ENCODE data around the gene PEAK1. TPM values are rescaled to one million over a fixed set of nuclear protein-coding genes. Genes with fewer than 3 reads are reported as not detected.
"Not testable (repeated sequence)": the region's sequence is repeated elsewhere in the genome, so short reads cannot be mapped to it uniquely, and the experiment has no call there.

Gene PEAK1
- total RNA-seq, 1 donor from 2014 or later: 27.7 TPM

GRCh38 chr15:77180270-77180669 is 239.6 kb downstream of the PEAK1 start:
- no peak for DNase-seq (ENCODE audit: extremely low spot score in 2 of 2)
- peaks cover 9% of the 10 kb centered on the region for H3K4me1 ChIP-seq
- TF ChIP-seq POLR2A (IDR thresholded peaks at IDR 0.05): no peak
- no peak for TF ChIP-seq POLR2AphosphoS5 (IDR thresholded peaks at IDR 0.05; ENCODE audit: insufficient read depth in 1 of 2, low read depth in 1 of 2)
- TF ChIP-seq, protein P1, sequence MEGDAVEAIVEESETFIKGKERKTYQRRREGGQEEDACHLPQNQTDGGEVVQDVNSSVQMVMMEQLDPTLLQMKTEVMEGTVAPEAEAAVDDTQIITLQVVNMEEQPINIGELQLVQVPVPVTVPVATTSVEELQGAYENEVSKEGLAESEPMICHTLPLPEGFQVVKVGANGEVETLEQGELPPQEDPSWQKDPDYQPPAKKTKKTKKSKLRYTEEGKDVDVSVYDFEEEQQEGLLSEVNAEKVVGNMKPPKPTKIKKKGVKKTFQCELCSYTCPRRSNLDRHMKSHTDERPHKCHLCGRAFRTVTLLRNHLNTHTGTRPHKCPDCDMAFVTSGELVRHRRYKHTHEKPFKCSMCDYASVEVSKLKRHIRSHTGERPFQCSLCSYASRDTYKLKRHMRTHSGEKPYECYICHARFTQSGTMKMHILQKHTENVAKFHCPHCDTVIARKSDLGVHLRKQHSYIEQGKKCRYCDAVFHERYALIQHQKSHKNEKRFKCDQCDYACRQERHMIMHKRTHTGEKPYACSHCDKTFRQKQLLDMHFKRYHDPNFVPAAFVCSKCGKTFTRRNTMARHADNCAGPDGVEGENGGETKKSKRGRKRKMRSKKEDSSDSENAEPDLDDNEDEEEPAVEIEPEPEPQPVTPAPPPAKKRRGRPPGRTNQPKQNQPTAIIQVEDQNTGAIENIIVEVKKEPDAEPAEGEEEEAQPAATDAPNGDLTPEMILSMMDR (IDR thresholded peaks at IDR 0.05): no peak
- H3K27ac ChIP-seq: no peak overlapping the region
- intact Hi-C loops (cut with DNase I): no loop called here
- H3K36me3 ChIP-seq: peaks cover 0 to 10% of the 10 kb centered on the region in 2 donors
- H3K4me3 ChIP-seq: no peak overlapping the region
- H3K9me3 ChIP-seq: no peaks in the 10 kb centered on the region
- H3K27me3 ChIP-seq: no peaks in the 10 kb centered on the region

GRCh38 chr15:77179541-77179998 is 240.3 kb downstream of the PEAK1 start:
- DNase-seq (ENCODE audit: extremely low spot score in 2 of 2): no peak
- intact Hi-C loops (cut with DNase I): no loop called here
- peaks cover 9% of the 10 kb centered on the region for H3K4me1 ChIP-seq
- H3K27me3 ChIP-seq: no peaks in the 10 kb centered on the region
- no peak overlapping the region for H3K4me3 ChIP-seq
- no peak overlapping the region for H3K27ac ChIP-seq
- H3K9me3 ChIP-seq: no peaks in the 10 kb centered on the region
- TF ChIP-seq POLR2A (IDR thresholded peaks at IDR 0.05) (no peak), POLR2AphosphoS5 (IDR thresholded peaks at IDR 0.05; ENCODE audit: insufficient read depth in 1 of 2, low read depth in 1 of 2) (no peak)
- TF ChIP-seq, protein P1 (IDR thresholded peaks at IDR 0.05): no peak
- H3K36me3 ChIP-seq: peaks cover 0 to 10% of the 10 kb centered on the region in 2 donors

GRCh38 chr15:77178411-77178810 is 241.5 kb downstream of the PEAK1 start:
- H3K27me3 ChIP-seq: no peaks in the 10 kb centered on the region
- H3K27ac ChIP-seq: no peak overlapping the region
- no peak for DNase-seq (ENCODE audit: extremely low spot score in 2 of 2)
- peaks cover 0 to 10% of the 10 kb centered on the region in 2 donors for H3K36me3 ChIP-seq
- peaks cover 9% of the 10 kb centered on the region for H3K4me1 ChIP-seq
- intact Hi-C loops (cut with DNase I): no loop called here
- no peak overlapping the region for H3K4me3 ChIP-seq
- no peaks in the 10 kb centered on the region for H3K9me3 ChIP-seq
- TF ChIP-seq, protein P1 (IDR thresholded peaks at IDR 0.05): no peak
- TF ChIP-seq POLR2A (IDR thresholded peaks at IDR 0.05) (no peak), POLR2AphosphoS5 (IDR thresholded peaks at IDR 0.05; ENCODE audit: insufficient read depth in 1 of 2, low read depth in 1 of 2) (no peak)

- H3K4me1 ChIP-seq; H3K27me3 ChIP-seq; H3K36me3 ChIP-seq; DNase-seq (ENCODE audit: extremely low spot score in 2 of 2); intact Hi-C loops (cut with DNase I); H3K9me3 ChIP-seq; H3K27ac ChIP-seq; H3K4me3 ChIP-seq: not testable (repeated sequence)
Measured at GRCh38 chr15:77176148-77176547, 243.8 kb downstream of the PEAK1 start.

DNA sequence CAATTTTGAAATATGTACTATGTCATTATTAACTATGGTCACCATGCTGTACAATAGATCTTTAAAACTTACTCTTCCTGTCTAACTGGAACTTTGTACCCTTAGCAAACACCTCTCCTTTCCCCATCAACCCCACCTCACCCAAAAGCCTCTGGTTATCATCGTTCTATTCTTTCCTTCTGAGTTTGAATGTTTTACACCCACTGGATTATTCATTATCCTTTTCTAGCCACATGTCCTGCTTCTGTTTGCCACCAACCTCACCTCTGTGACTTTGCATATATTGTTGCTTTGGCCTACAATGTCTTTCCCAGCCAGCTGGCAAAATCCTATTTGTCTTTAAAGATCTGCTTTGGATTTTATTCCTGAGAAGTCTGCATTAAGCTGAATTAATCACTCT is 246.4 kb downstream of the PEAK1 start:
- Histone ChIP-seq H3K4me1 (peaks cover 4% of the 10 kb centered on the region), H3K27me3 (no peaks in the 10 kb centered on the region), H3K4me3 (no peak overlapping the region), H3K9me3 (no peaks in the 10 kb centered on the region), H3K36me3 (no peaks in the 10 kb centered on the region), H3K27ac (no peak overlapping the region)
- intact Hi-C loops (cut with DNase I): no loop called here
- TF ChIP-seq POLR2AphosphoS5 (IDR thresholded peaks at IDR 0.05; ENCODE audit: insufficient read depth in 1 of 2, low read depth in 1 of 2): no peak
- TF ChIP-seq, protein P1 (IDR thresholded peaks at IDR 0.05): no peak
- no peak for TF ChIP-seq POLR2A (IDR thresholded peaks at IDR 0.05)
- DNase-seq (ENCODE audit: extremely low spot score in 2 of 2): no peak

All from vagina (tissue), 2 donors.